ENCODE measurements around the gene AKAP9.
A peak's percentile ranks its signal among the peaks of the same experiment; 100 is the strongest.

The AKAP9 gene

DNA sequence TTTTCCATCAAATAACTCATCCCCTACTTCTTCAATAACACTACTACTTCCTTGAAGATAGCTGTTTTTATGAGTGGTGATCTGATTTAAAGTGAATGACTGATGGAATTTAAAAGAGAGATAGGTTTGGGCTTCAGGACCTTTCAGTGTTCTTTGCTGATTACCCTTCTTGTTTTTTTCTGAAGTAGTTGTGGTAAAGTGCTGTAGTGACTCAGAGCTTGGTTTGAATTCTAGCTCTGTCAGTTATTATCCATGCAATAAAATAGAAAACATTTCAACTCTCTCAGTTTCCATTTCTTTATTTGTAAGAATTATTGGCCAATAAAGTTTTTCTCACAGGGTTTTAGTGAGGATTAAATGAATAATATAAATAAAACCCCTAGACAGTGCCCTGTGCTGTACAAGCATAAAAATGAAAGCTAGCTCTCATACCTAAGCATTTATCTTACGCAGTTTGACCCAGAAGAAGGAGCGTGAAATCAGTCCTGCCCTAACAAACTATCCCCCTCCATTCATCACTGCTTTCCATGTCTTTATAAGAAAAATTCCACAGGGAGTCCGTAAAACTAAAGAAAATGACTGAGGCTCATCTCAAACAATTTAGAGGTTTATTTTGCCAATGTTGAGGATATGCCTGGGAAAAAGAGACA is 25.1 kb upstream of the AKAP9 start:
- no peaks in the 10 kb centered on the region for H3K27me3 ChIP-seq (replicated peaks)
- H3K27ac ChIP-seq = peak overlapping the region; percentile 18
- no peak overlapping the region for H3K4me3 ChIP-seq (ENCODE audit: low read depth, low read length)
- no peaks in the 10 kb centered on the region for H3K36me3 ChIP-seq (replicated peaks)
- TF ChIP-seq, protein P1, sequence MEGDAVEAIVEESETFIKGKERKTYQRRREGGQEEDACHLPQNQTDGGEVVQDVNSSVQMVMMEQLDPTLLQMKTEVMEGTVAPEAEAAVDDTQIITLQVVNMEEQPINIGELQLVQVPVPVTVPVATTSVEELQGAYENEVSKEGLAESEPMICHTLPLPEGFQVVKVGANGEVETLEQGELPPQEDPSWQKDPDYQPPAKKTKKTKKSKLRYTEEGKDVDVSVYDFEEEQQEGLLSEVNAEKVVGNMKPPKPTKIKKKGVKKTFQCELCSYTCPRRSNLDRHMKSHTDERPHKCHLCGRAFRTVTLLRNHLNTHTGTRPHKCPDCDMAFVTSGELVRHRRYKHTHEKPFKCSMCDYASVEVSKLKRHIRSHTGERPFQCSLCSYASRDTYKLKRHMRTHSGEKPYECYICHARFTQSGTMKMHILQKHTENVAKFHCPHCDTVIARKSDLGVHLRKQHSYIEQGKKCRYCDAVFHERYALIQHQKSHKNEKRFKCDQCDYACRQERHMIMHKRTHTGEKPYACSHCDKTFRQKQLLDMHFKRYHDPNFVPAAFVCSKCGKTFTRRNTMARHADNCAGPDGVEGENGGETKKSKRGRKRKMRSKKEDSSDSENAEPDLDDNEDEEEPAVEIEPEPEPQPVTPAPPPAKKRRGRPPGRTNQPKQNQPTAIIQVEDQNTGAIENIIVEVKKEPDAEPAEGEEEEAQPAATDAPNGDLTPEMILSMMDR (IDR thresholded peaks at IDR 0.05; ENCODE audit: low read depth, low read length, missing control alignments) = no peak
- peak; percentile 33 for DNase-seq
- in situ Hi-C loops (cut with HindIII; ENCODE audit: low pct_ligation_motif_present, low sequenced_read_pairs) = no loop called here

- Histone ChIP-seq H3K4me3 (ENCODE audit: low read depth, low read length) (no peak overlapping the region), H3K27ac (peak overlapping the region; percentile 18), H3K27me3 (replicated peaks) (no peaks in the 10 kb centered on the region), H3K36me3 (replicated peaks) (no peaks in the 10 kb centered on the region)
- TF ChIP-seq, protein P1 (IDR thresholded peaks at IDR 0.05; ENCODE audit: low read depth, low read length, missing control alignments) = no peak
- in situ Hi-C loops (cut with HindIII; ENCODE audit: low pct_ligation_motif_present, low sequenced_read_pairs) = no loop called here
- no peak for DNase-seq
Measured at GRCh38 chr7:91916051-91916440, 24.6 kb upstream of the AKAP9 start.

DNA sequence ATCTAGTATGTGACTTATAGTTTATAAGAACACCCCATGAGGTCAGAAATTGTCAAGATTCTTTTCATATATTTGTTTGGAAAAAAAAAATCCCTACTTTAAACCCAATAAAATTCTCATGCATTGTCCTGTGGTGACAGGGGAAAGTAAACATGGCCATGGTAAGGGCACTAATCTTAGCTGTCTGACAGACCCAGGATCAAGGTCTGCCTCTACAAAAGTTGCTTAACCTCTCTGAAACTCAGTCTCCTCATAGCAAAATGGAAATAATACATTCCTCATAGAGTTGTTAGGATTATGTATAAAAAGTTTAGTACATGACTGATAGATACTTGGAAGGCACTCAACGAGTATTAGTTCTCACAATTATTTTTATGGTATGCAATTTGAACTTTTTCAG is 22.3 kb upstream of the AKAP9 start:
- Histone ChIP-seq H3K27ac (no peak overlapping the region), H3K27me3 (replicated peaks) (no peaks in the 10 kb centered on the region), H3K36me3 (replicated peaks) (no peaks in the 10 kb centered on the region), H3K4me3 (ENCODE audit: low read depth, low read length) (no peak overlapping the region)
- in situ Hi-C loops (cut with HindIII; ENCODE audit: low pct_ligation_motif_present, low sequenced_read_pairs) = no loop called here
- TF ChIP-seq, protein P1 (IDR thresholded peaks at IDR 0.05; ENCODE audit: low read depth, low read length, missing control alignments) = no peak
- DNase-seq = no peak

DNA sequence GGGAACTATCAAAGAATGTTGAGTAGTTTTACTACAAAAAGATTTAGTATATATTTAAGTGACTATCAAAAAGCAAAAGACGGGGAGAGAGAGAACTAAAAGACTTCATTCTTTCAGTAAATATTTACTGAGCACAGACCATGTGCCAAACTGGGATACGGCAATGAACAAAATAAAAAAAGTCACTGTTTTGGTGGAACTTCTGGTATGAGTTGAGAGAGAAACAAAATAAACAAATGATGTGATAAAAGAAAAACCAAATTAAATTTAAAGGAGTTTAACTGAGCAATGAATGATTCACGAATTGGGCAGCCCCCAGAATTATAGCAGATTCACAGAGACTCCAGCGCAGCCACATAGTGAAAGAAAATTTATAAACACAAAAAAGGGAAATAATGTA is 17.8 kb upstream of the AKAP9 start:
- Histone ChIP-seq H3K27me3 (replicated peaks) (no peaks in the 10 kb centered on the region), H3K4me3 (ENCODE audit: low read depth, low read length) (no peak overlapping the region), H3K36me3 (replicated peaks) (no peaks in the 10 kb centered on the region), H3K27ac (no peak overlapping the region)
- in situ Hi-C loops (cut with HindIII; ENCODE audit: low pct_ligation_motif_present, low sequenced_read_pairs) = no loop called here
- DNase-seq = no peak
- TF ChIP-seq, protein P1 (IDR thresholded peaks at IDR 0.05; ENCODE audit: low read depth, low read length, missing control alignments) = no peak

GRCh38 chr7:91927912-91928311 is 12.8 kb upstream of the AKAP9 start:
- Histone ChIP-seq H3K27ac (no peak overlapping the region), H3K4me3 (ENCODE audit: low read depth, low read length) (no peak overlapping the region), H3K27me3 (replicated peaks) (no peaks in the 10 kb centered on the region), H3K36me3 (replicated peaks) (no peaks in the 10 kb centered on the region)
- in situ Hi-C loops (cut with HindIII; ENCODE audit: low pct_ligation_motif_present, low sequenced_read_pairs) = no loop called here
- no peak for DNase-seq
- TF ChIP-seq, protein P1 (IDR thresholded peaks at IDR 0.05; ENCODE audit: low read depth, low read length, missing control alignments) = no peak

GRCh38 chr7:91929463-91929862 is 11.2 kb upstream of the AKAP9 start:
- H3K27ac ChIP-seq = no peak overlapping the region
- in situ Hi-C loops (cut with HindIII; ENCODE audit: low pct_ligation_motif_present, low sequenced_read_pairs) = no loop called here

More at GRCh38 chr7:91929463-91929862, 11.2 kb upstream of the AKAP9 start:
- DNase-seq = no peak
- no peak overlapping the region for H3K4me3 ChIP-seq (ENCODE audit: low read depth, low read length)
- H3K36me3 ChIP-seq (replicated peaks) = no peaks in the 10 kb centered on the region
- H3K27me3 ChIP-seq (replicated peaks) = no peaks in the 10 kb centered on the region
- TF ChIP-seq, protein P1 (IDR thresholded peaks at IDR 0.05; ENCODE audit: low read depth, low read length, missing control alignments) = no peak
